Hippocampal formation (tissue), 2 donors: ENCODE measurements around the gene FURIN.
"Not testable (repeated sequence)": the region's sequence is repeated elsewhere in the genome, so short reads cannot be mapped to it uniquely, and the experiment has no call there.

Experiments used
- DNase-seq, 2 donors: peaks; one replicate each; lab custom pipeline; 2025; lab: John Stamatoyannopoulos, UW

Gene FURIN

GRCh38 chr15:90883526-90883975 lies 15.2 kb downstream of the FURIN start:
- no peak for DNase-seq

GRCh38 chr15:90883976-90884718 lies 15.8 kb downstream of the FURIN start, which contains the start of gene FES:
TSS of gene FES (plus strand) at chr15:90884504. CDS start at chr15:90885046, 542 bp downstream.
- DNase-seq = peak in 1 of 2 donors; percentile 25

GRCh38 chr15:90884719-90885431 lies 16.5 kb downstream of the FURIN start:
- no peak for DNase-seq

- DNase-seq = peak; percentile 42 to 43
Observed at GRCh38 chr15:90885432-90886290, 17.3 kb downstream of the FURIN start.

GRCh38 chr15:90886291-90886614 lies 17.9 kb downstream of the FURIN start:
- no peak for DNase-seq

GRCh38 chr15:90887037-90887481 lies 18.7 kb downstream of the FURIN start:
- no peak for DNase-seq

- no peak for DNase-seq
Observed at GRCh38 chr15:90889313-90889730, 20.9 kb downstream of the FURIN start.

- DNase-seq = no peak
Observed at GRCh38 chr15:90889736-90890456, 21.5 kb downstream of the FURIN start.

GRCh38 chr15:90890839-90891238 lies 22.5 kb downstream of the FURIN start:
- no peak for DNase-seq

- DNase-seq = no peak
Observed at GRCh38 chr15:90891346-90891949, 23.1 kb downstream of the FURIN start.

GRCh38 chr15:90892023-90892422 lies 23.6 kb downstream of the FURIN start:
- no peak for DNase-seq

GRCh38 chr15:90892498-90893174 lies 24.2 kb downstream of the FURIN start:
- no peak for DNase-seq

GRCh38 chr15:90893175-90894090 lies 25.0 kb downstream of the FURIN start:
- DNase-seq = no peak

- DNase-seq = peak; percentile 71 to 75
Observed at GRCh38 chr15:90895571-90896117, 27.3 kb downstream of the FURIN start.

GRCh38 chr15:90897131-90897655 lies 28.8 kb downstream of the FURIN start:
- DNase-seq = not testable (repeated sequence)

- DNase-seq = no peak
Observed at GRCh38 chr15:90901175-90902039, 33.0 kb downstream of the FURIN start.

GRCh38 chr15:90902040-90902839 lies 33.9 kb downstream of the FURIN start:
- peak; percentile 58 to 86 for DNase-seq
